Body of pancreas (tissue), 4 donors: Measurements from ENCODE around the gene DCHS2. TPM values are rescaled to one million over a fixed set of nuclear protein-coding genes. Genes with fewer than 3 reads are reported as not detected.

Source experiments
- ATAC-seq: fragments of 150-250 bp; one replicate; pipeline ENCODE4 v1.9.1; 2016
- DNase-seq, 4 donors: peaks; one replicate each; pipeline ENCODE4 v3.0.0-alpha.2; 2019
- H3K27ac ChIP-seq, 4 donors: fragments of 200-600 bp; sonication (generic); 1 replicate in 3 of 4; 2 replicates in 1 of 4; pipeline versions ENCODE4 v1.5.1 to v1.6.1; 2016 to 2019; ENCODE audit warnings: mild to moderate bottlenecking in 1 of 4, mixed read lengths in 1 of 4, moderate library complexity in 1 of 4
- H3K27me3 ChIP-seq, 2 donors: fragments of 200-600 bp; sonication (generic); one replicate each; pipeline ENCODE4 v1.6.0; 2016; ENCODE audit warnings: mild to moderate bottlenecking in 1 of 2
- H3K36me3 ChIP-seq, 2 donors: fragments of 200-600 bp; sonication (generic); replicated peaks in 1 of 2; 2 replicates each; pipeline ENCODE4 v1.5.1; 2016; ENCODE audit warnings: low read depth in 2 of 2; ENCODE audit not compliant: insufficient read depth in 1 of 2
- H3K4me1 ChIP-seq: fragments of 200-600 bp; sonication (generic); one replicate; pipeline ENCODE4 v1.6.0; 2016
- H3K4me3 ChIP-seq, 2 donors: fragments of 200-600 bp; sonication (generic); 1 replicate in 1 of 2; 2 replicates in 1 of 2; pipeline ENCODE4 v1.5.1; 2016 to 2019
- H3K9me3 ChIP-seq, 3 donors: fragments of 200-600 bp; sonication (generic); 1 replicate in 2 of 3; 2 replicates in 1 of 3; pipeline ENCODE4 v1.5.1; 2016
- POLR2A ChIP-seq, 3 donors: fragments of 450-650 bp; IDR thresholded peaks; one replicate each; pipeline ENCODE4 v1.6.1; 2016; ENCODE audit warnings: antibody characterized with exemption in 3 of 3, mild to moderate bottlenecking in 2 of 3
- WGBS, 2 donors: methylation state at CpG; one replicate each; pipeline ENCODE4 v1.1.5; 2017; 5-methylcytosine and 5-hydroxymethylcytosine counted together
- intact Hi-C: fragments of 100-400 bp; cut with DNase I; formaldehyde crosslinking; loops from one replicate; pipeline ENCODE4 v1.15.1; 2023
- total RNA-seq, 2 donors: library from RNA; depleted of rRNA; stranded (reverse); fragments of >200 nt; gene quantifications; one replicate each; pipeline ENCODE4 v1.1.0, GENCODE V29; 2016
- TF ChIP-seq, protein P1 (sequence below), 7 experiments: fragments of 450-650 bp in 4 of 7; fragments of 200-600 bp in 3 of 7; sonication (generic) in 3 of 7; IDR thresholded peaks; one replicate each; pipeline ENCODE4 v1.5.1; 2016 to 2019; ENCODE audit warnings: antibody characterized with exemption in 7 of 7

The DCHS2 gene
- total RNA-seq, 2 donors from 2014 or later = 0.33 to 0.78 TPM

GRCh38 chr4:154450966-154451365, 40.6 kb downstream of the DCHS2 start:
- DNase-seq = no peak
- intact Hi-C loops = no loop called here

DNA sequence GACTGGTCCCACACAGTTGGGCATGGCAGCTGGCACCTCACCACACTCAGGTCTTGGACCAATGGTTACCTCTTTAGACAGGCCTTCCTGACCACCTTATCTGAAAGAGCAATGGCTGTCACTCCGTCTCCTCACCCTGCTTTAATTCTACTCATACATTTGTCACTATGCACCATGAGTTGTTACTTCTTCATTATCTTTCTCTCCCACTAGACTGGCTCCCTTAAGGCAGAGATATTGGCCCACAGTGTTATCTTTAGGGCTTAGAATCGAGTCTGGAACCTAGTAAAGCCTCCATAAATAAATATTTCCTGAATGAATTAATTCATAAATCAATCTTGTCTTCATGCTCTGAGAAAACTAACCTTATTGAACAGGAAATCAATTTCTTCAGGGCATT, 46.6 kb downstream of the DCHS2 start:
- H3K27me3 ChIP-seq = no peaks in the 10 kb centered on the region
- intact Hi-C loops = no loop called here
- no peaks in the 10 kb centered on the region for H3K9me3 ChIP-seq
- TF ChIP-seq POLR2A (IDR thresholded peaks at IDR 0.05) = no peak
- no peak overlapping the region for H3K4me3 ChIP-seq
- no peaks in the 10 kb centered on the region for H3K36me3 ChIP-seq
- no peak for ATAC-seq
- H3K4me1 ChIP-seq = no peaks in the 10 kb centered on the region
- no peak for DNase-seq
- H3K27ac ChIP-seq = no peak overlapping the region
- WGBS, 2 donors = 73 to 76% methylated on average over 2 of the region's 2 CpGs

More at GRCh38 chr4:154450966-154451365, 40.6 kb downstream of the DCHS2 start:
- ATAC-seq = no peak
- H3K27me3 ChIP-seq = no peaks in the 10 kb centered on the region
- no peak overlapping the region for H3K27ac ChIP-seq
- TF ChIP-seq, protein P1, sequence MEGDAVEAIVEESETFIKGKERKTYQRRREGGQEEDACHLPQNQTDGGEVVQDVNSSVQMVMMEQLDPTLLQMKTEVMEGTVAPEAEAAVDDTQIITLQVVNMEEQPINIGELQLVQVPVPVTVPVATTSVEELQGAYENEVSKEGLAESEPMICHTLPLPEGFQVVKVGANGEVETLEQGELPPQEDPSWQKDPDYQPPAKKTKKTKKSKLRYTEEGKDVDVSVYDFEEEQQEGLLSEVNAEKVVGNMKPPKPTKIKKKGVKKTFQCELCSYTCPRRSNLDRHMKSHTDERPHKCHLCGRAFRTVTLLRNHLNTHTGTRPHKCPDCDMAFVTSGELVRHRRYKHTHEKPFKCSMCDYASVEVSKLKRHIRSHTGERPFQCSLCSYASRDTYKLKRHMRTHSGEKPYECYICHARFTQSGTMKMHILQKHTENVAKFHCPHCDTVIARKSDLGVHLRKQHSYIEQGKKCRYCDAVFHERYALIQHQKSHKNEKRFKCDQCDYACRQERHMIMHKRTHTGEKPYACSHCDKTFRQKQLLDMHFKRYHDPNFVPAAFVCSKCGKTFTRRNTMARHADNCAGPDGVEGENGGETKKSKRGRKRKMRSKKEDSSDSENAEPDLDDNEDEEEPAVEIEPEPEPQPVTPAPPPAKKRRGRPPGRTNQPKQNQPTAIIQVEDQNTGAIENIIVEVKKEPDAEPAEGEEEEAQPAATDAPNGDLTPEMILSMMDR (IDR thresholded peaks at IDR 0.05) = no peak
- no peak for TF ChIP-seq POLR2A (IDR thresholded peaks at IDR 0.05)
- no peaks in the 10 kb centered on the region for H3K36me3 ChIP-seq
- no peaks in the 10 kb centered on the region for H3K4me1 ChIP-seq
- H3K4me3 ChIP-seq = no peak overlapping the region
- no peaks in the 10 kb centered on the region for H3K9me3 ChIP-seq
- 95 to 100% methylated on average over 1 of the region's 1 CpG for WGBS, 2 donors

GRCh38 chr4:154441982-154442381, 49.6 kb downstream of the DCHS2 start:
- DNase-seq (no peak), ATAC-seq (no peak)
- Histone ChIP-seq H3K9me3 (no peaks in the 10 kb centered on the region), H3K4me1 (no peaks in the 10 kb centered on the region), H3K27me3 (no peaks in the 10 kb centered on the region), H3K27ac (no peak overlapping the region), H3K4me3 (no peak overlapping the region), H3K36me3 (no peaks in the 10 kb centered on the region)
- TF ChIP-seq, protein P1 (IDR thresholded peaks at IDR 0.05) = no peak
- no peak for TF ChIP-seq POLR2A (IDR thresholded peaks at IDR 0.05)
- WGBS, 2 donors = 92 to 98% methylated on average over 3 of the region's 3 CpGs
- intact Hi-C loops = no loop called here

GRCh38 chr4:154441124-154441523, 50.5 kb downstream of the DCHS2 start:
- Histone ChIP-seq H3K9me3 (no peaks in the 10 kb centered on the region), H3K36me3 (no peaks in the 10 kb centered on the region), H3K4me1 (no peaks in the 10 kb centered on the region), H3K27me3 (no peaks in the 10 kb centered on the region), H3K27ac (no peak overlapping the region), H3K4me3 (no peak overlapping the region)
- intact Hi-C loops = no loop called here
- TF ChIP-seq, protein P1 (IDR thresholded peaks at IDR 0.05) = no peak
- no peak for TF ChIP-seq POLR2A (IDR thresholded peaks at IDR 0.05)
- DNase-seq = no peak
- WGBS, 2 donors = 85 to 86% methylated on average over 1 of the region's 1 CpG
- no peak for ATAC-seq

DNA sequence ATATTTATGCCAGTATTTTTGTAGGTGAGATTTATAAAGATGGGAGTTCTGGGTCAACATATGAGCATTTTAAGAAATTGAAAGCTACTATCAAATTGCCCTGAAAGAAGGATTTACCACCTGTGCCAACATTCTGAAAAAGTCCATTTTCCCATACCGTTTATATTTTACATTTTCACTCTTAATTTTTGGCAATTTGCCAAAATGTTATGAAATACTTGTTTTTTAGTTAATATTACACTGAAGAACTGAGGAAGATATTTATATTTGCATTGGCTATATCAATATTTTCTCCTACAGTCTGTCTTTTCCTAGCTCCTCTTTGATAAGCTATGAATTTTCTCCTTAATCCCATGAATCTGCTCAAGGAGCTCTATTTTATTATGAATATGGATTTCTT, 52.4 kb downstream of the DCHS2 start:
- H3K4me1 ChIP-seq = no peaks in the 10 kb centered on the region
- 0 to 11% methylated on average over 1 of the region's 1 CpG for WGBS, 2 donors
- intact Hi-C loops = no loop called here
- no peak overlapping the region for H3K27ac ChIP-seq
- H3K27me3 ChIP-seq = no peaks in the 10 kb centered on the region
- no peak overlapping the region for H3K4me3 ChIP-seq
- DNase-seq = no peak
- TF ChIP-seq, protein P1 (IDR thresholded peaks at IDR 0.05) = no peak
- TF ChIP-seq POLR2A (IDR thresholded peaks at IDR 0.05) = no peak
- ATAC-seq = no peak
- H3K36me3 ChIP-seq = no peaks in the 10 kb centered on the region
- no peaks in the 10 kb centered on the region for H3K9me3 ChIP-seq
